Fibroblast of skin of right biceps (primary cell): ENCODE data around the gene ZNF337.
"Not testable (repeated sequence)": the region's sequence is repeated elsewhere in the genome, so short reads cannot be mapped to it uniquely, and the experiment has no call there.

Source experiments
- DNase-seq: peaks from one replicate; pipeline ENCODE4 v3.0.0-alpha.2; 2013

Gene ZNF337

GRCh38 chr20:25696371-25697131, at the start of gene ZNF337:
Gene ZNF337 (minus strand): TSS chr20:25696853. CDS start chr20:25686417, 10,436 bp downstream.
- peak; percentile 95 for DNase-seq

- no peak for DNase-seq
Observed at GRCh38 chr20:25745738-25746137, 49.1 kb upstream of the ZNF337 start.

- no peak for DNase-seq
Observed at GRCh38 chr20:25745100-25745499, 48.4 kb upstream of the ZNF337 start.

GRCh38 chr20:25744261-25744660, 47.6 kb upstream of the ZNF337 start:
- no peak for DNase-seq

GRCh38 chr20:25741088-25741487, 44.4 kb upstream of the ZNF337 start:
- DNase-seq = no peak

- DNase-seq = peak; percentile 42
Observed at GRCh38 chr20:25739615-25740320, 43.1 kb upstream of the ZNF337 start.

- peak; percentile 63 for DNase-seq
Observed at GRCh38 chr20:25738198-25738597, 41.5 kb upstream of the ZNF337 start.

- DNase-seq = no peak
Observed at GRCh38 chr20:25733903-25734302, 37.2 kb upstream of the ZNF337 start.

- no peak for DNase-seq
Observed at GRCh38 chr20:25730862-25731261, 34.2 kb upstream of the ZNF337 start.

GRCh38 chr20:25726357-25726756, 29.7 kb upstream of the ZNF337 start:
- DNase-seq = no peak

- no peak for DNase-seq
Observed at GRCh38 chr20:25725639-25726038, 29.0 kb upstream of the ZNF337 start.

GRCh38 chr20:25723975-25724374, 27.3 kb upstream of the ZNF337 start:
- no peak for DNase-seq

- no peak for DNase-seq
Observed at GRCh38 chr20:25720285-25720684, 23.6 kb upstream of the ZNF337 start.

- not testable (repeated sequence) for DNase-seq
Observed at GRCh38 chr20:25718896-25719809, 22.5 kb upstream of the ZNF337 start.

- DNase-seq = no peak
Observed at GRCh38 chr20:25707695-25708094, 11.0 kb upstream of the ZNF337 start.

GRCh38 chr20:25706793-25707192, 10.1 kb upstream of the ZNF337 start:
- no peak for DNase-seq

- DNase-seq = no peak
Observed at GRCh38 chr20:25705830-25706351, 9.2 kb upstream of the ZNF337 start.

GRCh38 chr20:25704303-25704702, 7.7 kb upstream of the ZNF337 start:
- not testable (repeated sequence) for DNase-seq

GRCh38 chr20:25700835-25701234, 4.2 kb upstream of the ZNF337 start:
- DNase-seq = not testable (repeated sequence)

- DNase-seq = peak; percentile 12
Observed at GRCh38 chr20:25699914-25700313, 3.3 kb upstream of the ZNF337 start.

- no peak for DNase-seq
Observed at GRCh38 chr20:25697132-25697446, 436 bp upstream of the ZNF337 start.

- DNase-seq = peak; percentile 24
Observed at GRCh38 chr20:25695532-25696370, 902 bp downstream of the ZNF337 start.
